HL-60 (cell line): ENCODE data around the gene DGKI.
"Not testable (repeated sequence)": the region's sequence is repeated elsewhere in the genome, so short reads cannot be mapped to it uniquely, and the experiment has no call there.

Experiments used
- DNase-seq, 2 experiments: peaks; one replicate each; pipeline ENCODE4 v3.0.0-alpha.2; 2010 to 2020; ENCODE audit warnings: low read depth in 1 of 2, low spot score in 1 of 2
- H3K27ac ChIP-seq: fragments of 250-450 bp; sonication (Bioruptor Pico); replicated peaks from 2 replicates; pipeline ENCODE4 v1.5.1; 2020; ENCODE audit warnings: mild to moderate bottlenecking, moderate library complexity
- H3K27me3 ChIP-seq: fragments of 250-450 bp; sonication (Bioruptor Pico); 2 replicates; pipeline ENCODE4 v1.5.1; 2021; ENCODE audit warnings: mild to moderate bottlenecking, moderate library complexity; ENCODE audit not compliant: insufficient read depth, poor library complexity, severe bottlenecking
- H3K4me3 ChIP-seq: replicated peaks from 2 replicates; pipeline ENCODE4 v1.5.1; 2011; ENCODE audit warnings: mild to moderate bottlenecking, control low read depth, low read length; ENCODE audit not compliant: insufficient read depth
- GABPA ChIP-seq: IDR thresholded peaks from 2 replicates; pipeline ENCODE4 v1.6.1; 2012; ENCODE audit warnings: low read depth
- POLR2AphosphoS5 ChIP-seq: IDR thresholded peaks from 2 replicates; pipeline ENCODE4 v1.6.1; 2012; ENCODE audit warnings: low read depth
- SPI1 ChIP-seq: IDR thresholded peaks from 2 replicates; pipeline ENCODE4 v1.6.1; 2012; ENCODE audit warnings: low read depth, mild to moderate bottlenecking, borderline replicate concordance
- TF ChIP-seq, protein P1 (sequence below): IDR thresholded peaks from one replicate; pipeline ENCODE4 v1.5.1; 2011; ENCODE audit warnings: low read length, control low read depth, inconsistent platforms; ENCODE audit not compliant: insufficient read depth
- TF ChIP-seq, protein P2 (sequence below): IDR thresholded peaks from 2 replicates; pipeline ENCODE4 v1.6.1; 2012; ENCODE audit warnings: low read depth; ENCODE audit not compliant: insufficient replicate concordance

Gene DGKI

DNA sequence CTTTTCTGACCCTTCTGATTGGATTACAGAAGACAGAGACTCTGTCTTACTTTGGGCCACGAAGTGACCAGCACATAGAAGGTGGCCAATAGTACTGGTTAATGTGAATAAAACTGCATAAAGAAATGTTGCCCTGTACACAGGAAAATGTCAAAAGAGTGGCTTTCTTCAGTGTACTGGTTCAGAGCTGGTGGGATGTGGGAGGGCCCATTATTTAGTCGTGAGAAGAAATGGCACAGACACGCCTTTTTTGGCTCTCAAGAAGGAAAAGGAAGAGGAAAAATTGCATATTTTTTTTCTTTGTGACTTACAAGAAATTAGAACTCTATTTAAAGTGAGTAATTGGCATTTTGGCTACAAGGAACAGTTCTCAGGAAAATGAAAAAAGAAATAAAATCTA, 129.7 kb downstream of the DGKI start:
- Histone ChIP-seq H3K4me3 (no peak overlapping the region), H3K27me3 (no peaks in the 10 kb centered on the region), H3K27ac (no peak overlapping the region)
- TF ChIP-seq SPI1 = no peak
- TF ChIP-seq, protein P1, sequence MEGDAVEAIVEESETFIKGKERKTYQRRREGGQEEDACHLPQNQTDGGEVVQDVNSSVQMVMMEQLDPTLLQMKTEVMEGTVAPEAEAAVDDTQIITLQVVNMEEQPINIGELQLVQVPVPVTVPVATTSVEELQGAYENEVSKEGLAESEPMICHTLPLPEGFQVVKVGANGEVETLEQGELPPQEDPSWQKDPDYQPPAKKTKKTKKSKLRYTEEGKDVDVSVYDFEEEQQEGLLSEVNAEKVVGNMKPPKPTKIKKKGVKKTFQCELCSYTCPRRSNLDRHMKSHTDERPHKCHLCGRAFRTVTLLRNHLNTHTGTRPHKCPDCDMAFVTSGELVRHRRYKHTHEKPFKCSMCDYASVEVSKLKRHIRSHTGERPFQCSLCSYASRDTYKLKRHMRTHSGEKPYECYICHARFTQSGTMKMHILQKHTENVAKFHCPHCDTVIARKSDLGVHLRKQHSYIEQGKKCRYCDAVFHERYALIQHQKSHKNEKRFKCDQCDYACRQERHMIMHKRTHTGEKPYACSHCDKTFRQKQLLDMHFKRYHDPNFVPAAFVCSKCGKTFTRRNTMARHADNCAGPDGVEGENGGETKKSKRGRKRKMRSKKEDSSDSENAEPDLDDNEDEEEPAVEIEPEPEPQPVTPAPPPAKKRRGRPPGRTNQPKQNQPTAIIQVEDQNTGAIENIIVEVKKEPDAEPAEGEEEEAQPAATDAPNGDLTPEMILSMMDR = no peak
- TF ChIP-seq, protein P2, sequence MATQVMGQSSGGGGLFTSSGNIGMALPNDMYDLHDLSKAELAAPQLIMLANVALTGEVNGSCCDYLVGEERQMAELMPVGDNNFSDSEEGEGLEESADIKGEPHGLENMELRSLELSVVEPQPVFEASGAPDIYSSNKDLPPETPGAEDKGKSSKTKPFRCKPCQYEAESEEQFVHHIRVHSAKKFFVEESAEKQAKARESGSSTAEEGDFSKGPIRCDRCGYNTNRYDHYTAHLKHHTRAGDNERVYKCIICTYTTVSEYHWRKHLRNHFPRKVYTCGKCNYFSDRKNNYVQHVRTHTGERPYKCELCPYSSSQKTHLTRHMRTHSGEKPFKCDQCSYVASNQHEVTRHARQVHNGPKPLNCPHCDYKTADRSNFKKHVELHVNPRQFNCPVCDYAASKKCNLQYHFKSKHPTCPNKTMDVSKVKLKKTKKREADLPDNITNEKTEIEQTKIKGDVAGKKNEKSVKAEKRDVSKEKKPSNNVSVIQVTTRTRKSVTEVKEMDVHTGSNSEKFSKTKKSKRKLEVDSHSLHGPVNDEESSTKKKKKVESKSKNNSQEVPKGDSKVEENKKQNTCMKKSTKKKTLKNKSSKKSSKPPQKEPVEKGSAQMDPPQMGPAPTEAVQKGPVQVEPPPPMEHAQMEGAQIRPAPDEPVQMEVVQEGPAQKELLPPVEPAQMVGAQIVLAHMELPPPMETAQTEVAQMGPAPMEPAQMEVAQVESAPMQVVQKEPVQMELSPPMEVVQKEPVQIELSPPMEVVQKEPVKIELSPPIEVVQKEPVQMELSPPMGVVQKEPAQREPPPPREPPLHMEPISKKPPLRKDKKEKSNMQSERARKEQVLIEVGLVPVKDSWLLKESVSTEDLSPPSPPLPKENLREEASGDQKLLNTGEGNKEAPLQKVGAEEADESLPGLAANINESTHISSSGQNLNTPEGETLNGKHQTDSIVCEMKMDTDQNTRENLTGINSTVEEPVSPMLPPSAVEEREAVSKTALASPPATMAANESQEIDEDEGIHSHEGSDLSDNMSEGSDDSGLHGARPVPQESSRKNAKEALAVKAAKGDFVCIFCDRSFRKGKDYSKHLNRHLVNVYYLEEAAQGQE = no peak
- no peak for TF ChIP-seq POLR2AphosphoS5
- no peak for TF ChIP-seq GABPA
- DNase-seq = no peak

GRCh38 chr7:137716061-137716460, 130.7 kb downstream of the DGKI start:
- TF ChIP-seq GABPA (no peak), POLR2AphosphoS5 (no peak)
- no peak for DNase-seq
- no peak overlapping the region for H3K27ac ChIP-seq

GRCh38 chr7:137715533-137715932, 131.2 kb downstream of the DGKI start:
- no peaks in the 10 kb centered on the region for H3K27me3 ChIP-seq
- DNase-seq = no peak
- TF ChIP-seq, protein P2 = no peak
- TF ChIP-seq POLR2AphosphoS5 (no peak), GABPA (no peak), SPI1 (no peak)
- TF ChIP-seq, protein P1 = no peak
- no peak overlapping the region for H3K27ac ChIP-seq
- no peak overlapping the region for H3K4me3 ChIP-seq

More at GRCh38 chr7:137716061-137716460, 130.7 kb downstream of the DGKI start:
- Histone ChIP-seq H3K27me3 (no peaks in the 10 kb centered on the region), H3K4me3 (no peak overlapping the region)

DNA sequence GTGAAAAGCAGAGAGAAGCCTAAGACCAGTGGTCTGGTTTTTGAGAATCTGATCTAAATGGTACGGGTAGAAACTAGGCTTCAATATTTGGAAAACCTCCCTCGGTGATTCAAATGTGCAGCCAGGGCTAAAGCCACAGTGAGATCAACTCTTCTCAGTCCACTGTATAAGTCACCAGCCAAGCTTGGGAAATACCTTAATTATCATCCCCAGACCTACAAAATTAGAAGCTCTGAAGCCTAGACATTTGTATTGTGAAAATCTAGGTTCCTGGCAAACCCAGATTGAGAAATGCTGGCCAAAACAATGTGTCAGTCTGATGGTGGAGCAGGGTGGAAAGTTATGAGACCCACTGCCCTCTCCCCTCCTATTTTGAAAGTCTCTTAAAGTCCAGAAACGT, 131.7 kb downstream of the DGKI start:
- Histone ChIP-seq H3K27ac (no peak overlapping the region), H3K4me3 (no peak overlapping the region), H3K27me3 (no peaks in the 10 kb centered on the region)
- no peak for DNase-seq
- TF ChIP-seq POLR2AphosphoS5 (no peak), SPI1 (no peak), GABPA (no peak)
- TF ChIP-seq, protein P1 = no peak
- TF ChIP-seq, protein P2 = no peak

- not testable (repeated sequence) for DNase-seq, H3K27ac ChIP-seq, H3K27me3 ChIP-seq, H3K4me3 ChIP-seq
Measured at GRCh38 chr7:137706330-137706729, 140.4 kb downstream of the DGKI start.
